ENCODE data around the gene RERE. TPM values are rescaled to one million over a fixed set of nuclear protein-coding genes. Genes with fewer than 3 reads are reported as not detected.
"Not testable (repeated sequence)": the region's sequence is repeated elsewhere in the genome, so short reads cannot be mapped to it uniquely, and the experiment has no call there.

Gene RERE
- polyA plus RNA-seq, 1 of the 3 experiments (the other 2 are of a cell fraction): 8.1 TPM

DNA sequence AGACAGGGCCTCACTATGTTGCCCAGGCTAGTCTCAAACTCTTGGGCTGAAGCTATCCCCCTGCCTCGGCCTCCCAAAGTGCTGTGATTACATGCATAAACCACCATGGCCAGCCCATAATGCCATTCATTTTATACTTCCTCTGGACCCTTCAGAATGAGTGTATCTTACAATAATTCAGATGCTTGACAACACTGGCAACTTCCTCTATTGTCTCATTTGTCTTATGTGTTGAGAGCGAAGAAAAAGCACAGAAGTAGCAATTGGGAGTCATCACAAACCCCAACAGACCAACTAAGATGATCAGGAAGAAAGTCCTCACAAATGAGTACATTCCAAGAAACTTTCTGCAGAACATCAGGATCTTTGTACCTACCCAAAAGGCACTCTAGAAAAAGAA is 191.9 kb downstream of the RERE start:
- no peak overlapping the region for H3K4me3 ChIP-seq (ENCODE audit: low read depth in 2 of 2, low read length in 1 of 2)
- peak overlapping the region in 1 of 2 experiments; percentile 39; a peak in 2 of 4 replicates for H3K27ac ChIP-seq (ENCODE audit: low read depth in 2 of 2, low read length in 1 of 2)
- ChIA-PET POLR2A (no interaction called here), CTCF (no interaction called here)
- WGBS (ENCODE audit: low lambda C conversion rate): 100% methylated on average over 2 of the region's 2 CpGs
- H2AFZ ChIP-seq (ENCODE audit: low read depth): no peak overlapping the region
- TF ChIP-seq GABPA (IDR thresholded peaks at IDR 0.05; ENCODE audit: low read depth) (no peak), EP300 (IDR thresholded peaks at IDR 0.05; ENCODE audit: borderline replicate concordance in 1 of 2, low read depth in 1 of 2, low read length in 1 of 2) (no peak), EZH2phosphoT487 (IDR thresholded peaks at IDR 0.05; ENCODE audit: borderline replicate concordance, low read depth) (no peak), TEAD4 (IDR thresholded peaks at IDR 0.05; ENCODE audit: borderline replicate concordance, insufficient read depth) (no peak), MEF2A (IDR thresholded peaks at IDR 0.05; ENCODE audit: borderline replicate concordance, low read depth) (no peak), YY1 (IDR thresholded peaks at IDR 0.05; ENCODE audit: low read depth) (no peak), TCF12 (IDR thresholded peaks at IDR 0.05) (no peak), POLR2AphosphoS5 (IDR thresholded peaks at IDR 0.05; ENCODE audit: low read depth, low read length) (no peak), RFX5 (IDR thresholded peaks at IDR 0.05; ENCODE audit: low read length) (no peak), ELF1 (IDR thresholded peaks at IDR 0.05) (no peak), FOXJ3 (CRISPR knock-in tag; IDR thresholded peaks at IDR 0.05) (no peak), GATA2 (CRISPR knock-in tag; IDR thresholded peaks at IDR 0.05) (no peak)
- TF ChIP-seq, protein P1, sequence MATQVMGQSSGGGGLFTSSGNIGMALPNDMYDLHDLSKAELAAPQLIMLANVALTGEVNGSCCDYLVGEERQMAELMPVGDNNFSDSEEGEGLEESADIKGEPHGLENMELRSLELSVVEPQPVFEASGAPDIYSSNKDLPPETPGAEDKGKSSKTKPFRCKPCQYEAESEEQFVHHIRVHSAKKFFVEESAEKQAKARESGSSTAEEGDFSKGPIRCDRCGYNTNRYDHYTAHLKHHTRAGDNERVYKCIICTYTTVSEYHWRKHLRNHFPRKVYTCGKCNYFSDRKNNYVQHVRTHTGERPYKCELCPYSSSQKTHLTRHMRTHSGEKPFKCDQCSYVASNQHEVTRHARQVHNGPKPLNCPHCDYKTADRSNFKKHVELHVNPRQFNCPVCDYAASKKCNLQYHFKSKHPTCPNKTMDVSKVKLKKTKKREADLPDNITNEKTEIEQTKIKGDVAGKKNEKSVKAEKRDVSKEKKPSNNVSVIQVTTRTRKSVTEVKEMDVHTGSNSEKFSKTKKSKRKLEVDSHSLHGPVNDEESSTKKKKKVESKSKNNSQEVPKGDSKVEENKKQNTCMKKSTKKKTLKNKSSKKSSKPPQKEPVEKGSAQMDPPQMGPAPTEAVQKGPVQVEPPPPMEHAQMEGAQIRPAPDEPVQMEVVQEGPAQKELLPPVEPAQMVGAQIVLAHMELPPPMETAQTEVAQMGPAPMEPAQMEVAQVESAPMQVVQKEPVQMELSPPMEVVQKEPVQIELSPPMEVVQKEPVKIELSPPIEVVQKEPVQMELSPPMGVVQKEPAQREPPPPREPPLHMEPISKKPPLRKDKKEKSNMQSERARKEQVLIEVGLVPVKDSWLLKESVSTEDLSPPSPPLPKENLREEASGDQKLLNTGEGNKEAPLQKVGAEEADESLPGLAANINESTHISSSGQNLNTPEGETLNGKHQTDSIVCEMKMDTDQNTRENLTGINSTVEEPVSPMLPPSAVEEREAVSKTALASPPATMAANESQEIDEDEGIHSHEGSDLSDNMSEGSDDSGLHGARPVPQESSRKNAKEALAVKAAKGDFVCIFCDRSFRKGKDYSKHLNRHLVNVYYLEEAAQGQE (IDR thresholded peaks at IDR 0.05; ENCODE audit: low read depth, low read length): no peak
- TF ChIP-seq, protein P2, sequence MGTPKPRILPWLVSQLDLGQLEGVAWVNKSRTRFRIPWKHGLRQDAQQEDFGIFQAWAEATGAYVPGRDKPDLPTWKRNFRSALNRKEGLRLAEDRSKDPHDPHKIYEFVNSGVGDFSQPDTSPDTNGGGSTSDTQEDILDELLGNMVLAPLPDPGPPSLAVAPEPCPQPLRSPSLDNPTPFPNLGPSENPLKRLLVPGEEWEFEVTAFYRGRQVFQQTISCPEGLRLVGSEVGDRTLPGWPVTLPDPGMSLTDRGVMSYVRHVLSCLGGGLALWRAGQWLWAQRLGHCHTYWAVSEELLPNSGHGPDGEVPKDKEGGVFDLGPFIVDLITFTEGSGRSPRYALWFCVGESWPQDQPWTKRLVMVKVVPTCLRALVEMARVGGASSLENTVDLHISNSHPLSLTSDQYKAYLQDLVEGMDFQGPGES (IDR thresholded peaks at IDR 0.05; ENCODE audit: low read depth, low read length): no peak
- TF ChIP-seq, protein P3, sequence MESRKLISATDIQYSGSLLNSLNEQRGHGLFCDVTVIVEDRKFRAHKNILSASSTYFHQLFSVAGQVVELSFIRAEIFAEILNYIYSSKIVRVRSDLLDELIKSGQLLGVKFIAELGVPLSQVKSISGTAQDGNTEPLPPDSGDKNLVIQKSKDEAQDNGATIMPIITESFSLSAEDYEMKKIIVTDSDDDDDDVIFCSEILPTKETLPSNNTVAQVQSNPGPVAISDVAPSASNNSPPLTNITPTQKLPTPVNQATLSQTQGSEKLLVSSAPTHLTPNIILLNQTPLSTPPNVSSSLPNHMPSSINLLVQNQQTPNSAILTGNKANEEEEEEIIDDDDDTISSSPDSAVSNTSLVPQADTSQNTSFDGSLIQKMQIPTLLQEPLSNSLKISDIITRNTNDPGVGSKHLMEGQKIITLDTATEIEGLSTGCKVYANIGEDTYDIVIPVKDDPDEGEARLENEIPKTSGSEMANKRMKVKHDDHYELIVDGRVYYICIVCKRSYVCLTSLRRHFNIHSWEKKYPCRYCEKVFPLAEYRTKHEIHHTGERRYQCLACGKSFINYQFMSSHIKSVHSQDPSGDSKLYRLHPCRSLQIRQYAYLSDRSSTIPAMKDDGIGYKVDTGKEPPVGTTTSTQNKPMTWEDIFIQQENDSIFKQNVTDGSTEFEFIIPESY (IDR thresholded peaks at IDR 0.05; ENCODE audit: borderline replicate concordance, low read depth): no peak
- TF ChIP-seq, protein P4, sequence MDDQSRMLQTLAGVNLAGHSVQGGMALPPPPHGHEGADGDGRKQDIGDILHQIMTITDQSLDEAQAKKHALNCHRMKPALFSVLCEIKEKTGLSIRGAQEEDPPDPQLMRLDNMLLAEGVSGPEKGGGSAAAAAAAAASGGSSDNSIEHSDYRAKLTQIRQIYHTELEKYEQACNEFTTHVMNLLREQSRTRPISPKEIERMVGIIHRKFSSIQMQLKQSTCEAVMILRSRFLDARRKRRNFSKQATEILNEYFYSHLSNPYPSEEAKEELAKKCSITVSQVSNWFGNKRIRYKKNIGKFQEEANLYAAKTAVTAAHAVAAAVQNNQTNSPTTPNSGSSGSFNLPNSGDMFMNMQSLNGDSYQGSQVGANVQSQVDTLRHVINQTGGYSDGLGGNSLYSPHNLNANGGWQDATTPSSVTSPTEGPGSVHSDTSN (IDR thresholded peaks at IDR 0.05): no peak
- no peak overlapping the region; the same call in 1 of the 2 replicates for H3K4me2 ChIP-seq
- H3K9me2 ChIP-seq: no peaks in the 10 kb centered on the region
- H3K79me2 ChIP-seq (ENCODE audit: insufficient read depth): peaks cover 26% of the 10 kb centered on the region
- no peaks in the 10 kb centered on the region for H3K9me3 ChIP-seq
- peaks cover 6% of the 10 kb centered on the region; the same call in 1 of the 2 replicates for H4K20me1 ChIP-seq (ENCODE audit: insufficient read depth)
- H3K9ac ChIP-seq: no peak overlapping the region
- H3K27me3 ChIP-seq (ENCODE audit: insufficient read depth): no peaks in the 10 kb centered on the region
- no peaks in the 10 kb centered on the region for H3F3A ChIP-seq (replicated peaks; ENCODE audit: insufficient read depth)
- DNase-seq: no peak
- no peaks in the 10 kb centered on the region for H3K36me3 ChIP-seq (replicated peaks in 1 of 2; ENCODE audit: control insufficient read depth in 1 of 2, insufficient read depth in 2 of 2, low read length in 1 of 2)
- H3K4me1 ChIP-seq (ENCODE audit: control insufficient read depth in 1 of 2, insufficient read depth in 2 of 2, low read depth in 1 of 2, low read length in 1 of 2): peaks cover 11 to 31% of the 10 kb centered on the region in 2 experiments; a peak in 3 of 4 replicates

DNA sequence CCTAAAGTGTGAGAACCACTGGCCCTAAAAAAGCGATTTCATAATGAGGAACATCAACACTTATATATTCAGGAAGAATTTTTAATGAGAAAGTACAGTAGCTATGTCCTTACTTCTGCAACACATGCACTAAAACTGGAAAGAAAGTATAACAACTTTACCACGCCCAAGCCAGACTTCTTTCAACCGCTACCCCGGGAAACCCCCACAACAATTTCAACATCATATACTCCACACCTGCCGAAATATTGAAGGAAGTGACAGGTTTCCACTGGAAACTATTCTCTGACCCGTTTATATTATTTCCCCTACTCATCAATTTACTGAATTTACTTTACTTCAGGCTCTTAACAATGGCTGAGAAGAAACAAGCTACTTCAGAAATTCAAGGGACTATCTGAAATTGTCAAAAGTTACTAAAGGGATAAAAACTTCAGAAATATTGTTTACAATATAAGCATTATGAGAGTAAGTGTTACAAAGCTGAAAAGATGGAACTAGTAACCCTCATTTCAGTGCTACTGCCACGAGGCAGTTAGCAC is 193.7 kb downstream of the RERE start:
- CTCF ChIA-PET; H3F3A ChIP-seq (replicated peaks; ENCODE audit: insufficient read depth): not testable (repeated sequence)

More for the DNA sequence above, 193.7 kb downstream of the RERE start:
- H2AFZ ChIP-seq (ENCODE audit: low read depth); DNase-seq; H3K9me2 ChIP-seq; H3K27me3 ChIP-seq (ENCODE audit: insufficient read depth); H3K4me3 ChIP-seq (ENCODE audit: low read depth in 2 of 2, low read length in 1 of 2); H3K27ac ChIP-seq (ENCODE audit: low read depth in 2 of 2, low read length in 1 of 2); H3K36me3 ChIP-seq (replicated peaks in 1 of 2; ENCODE audit: control insufficient read depth in 1 of 2, insufficient read depth in 2 of 2, low read length in 1 of 2); H4K20me1 ChIP-seq (ENCODE audit: insufficient read depth); POLR2A ChIA-PET; H3K9me3 ChIP-seq; H3K9ac ChIP-seq; H3K4me2 ChIP-seq: not testable (repeated sequence)
- Histone ChIP-seq H3K4me1 (ENCODE audit: control insufficient read depth in 1 of 2, insufficient read depth in 2 of 2, low read depth in 1 of 2, low read length in 1 of 2) (peaks cover 4 to 19% of the 10 kb centered on the region in 2 experiments; a peak in 3 of 4 replicates), H3K79me2 (ENCODE audit: insufficient read depth) (peaks cover 19% of the 10 kb centered on the region)
- 95% methylated on average over 7 of the region's 7 CpGs for WGBS (ENCODE audit: low lambda C conversion rate)

Measured in SK-N-SH (cell line).